CD4-positive, alpha-beta T cell treated with Interleukin-21 for 1 hour (primary cell): Measurements from ENCODE around the gene TSGA10.
A peak's percentile ranks its signal among the peaks of the same experiment; 100 is the strongest.
"Not testable (repeated sequence)": the region's sequence is repeated elsewhere in the genome, so short reads cannot be mapped to it uniquely, and the experiment has no call there.

ENCODE experiments used
- DNase-seq: peaks from one replicate; pipeline ENCODE4 v3.0.0-alpha.2; 2020

The TSGA10 gene

DNA sequence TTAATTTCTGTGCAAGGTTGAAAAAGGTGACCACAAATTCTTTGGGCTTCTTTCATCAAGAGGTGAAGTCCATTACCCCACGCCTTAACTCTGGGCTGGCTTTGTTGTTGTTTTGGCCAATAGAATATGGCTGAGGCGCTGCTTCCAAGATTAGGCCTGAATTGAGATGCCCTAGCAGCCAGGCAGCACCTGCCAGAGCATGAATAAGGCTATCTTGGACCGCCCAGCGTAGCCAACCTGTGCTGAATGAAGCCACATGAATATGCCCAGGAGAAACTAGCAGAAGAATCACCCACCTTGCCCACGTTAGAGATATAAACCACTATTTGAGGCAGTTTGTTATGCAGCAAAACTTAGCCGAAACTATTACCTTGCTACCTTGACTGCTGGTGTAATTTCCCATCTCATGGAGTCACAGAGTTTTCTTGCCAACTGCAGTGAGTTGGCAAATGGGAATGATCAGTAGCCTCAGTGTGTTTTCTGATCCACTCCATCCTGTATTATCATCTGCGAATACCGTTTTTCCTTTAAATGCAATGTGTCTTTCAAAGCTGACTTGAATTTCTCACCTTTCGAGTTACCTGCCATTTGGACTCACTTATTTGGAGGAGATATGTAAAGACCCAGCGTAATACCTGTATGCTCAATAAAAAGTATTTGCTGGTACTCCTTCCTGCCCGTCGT is 679 bp downstream of the TSGA10 start:
- no peak for DNase-seq

DNA sequence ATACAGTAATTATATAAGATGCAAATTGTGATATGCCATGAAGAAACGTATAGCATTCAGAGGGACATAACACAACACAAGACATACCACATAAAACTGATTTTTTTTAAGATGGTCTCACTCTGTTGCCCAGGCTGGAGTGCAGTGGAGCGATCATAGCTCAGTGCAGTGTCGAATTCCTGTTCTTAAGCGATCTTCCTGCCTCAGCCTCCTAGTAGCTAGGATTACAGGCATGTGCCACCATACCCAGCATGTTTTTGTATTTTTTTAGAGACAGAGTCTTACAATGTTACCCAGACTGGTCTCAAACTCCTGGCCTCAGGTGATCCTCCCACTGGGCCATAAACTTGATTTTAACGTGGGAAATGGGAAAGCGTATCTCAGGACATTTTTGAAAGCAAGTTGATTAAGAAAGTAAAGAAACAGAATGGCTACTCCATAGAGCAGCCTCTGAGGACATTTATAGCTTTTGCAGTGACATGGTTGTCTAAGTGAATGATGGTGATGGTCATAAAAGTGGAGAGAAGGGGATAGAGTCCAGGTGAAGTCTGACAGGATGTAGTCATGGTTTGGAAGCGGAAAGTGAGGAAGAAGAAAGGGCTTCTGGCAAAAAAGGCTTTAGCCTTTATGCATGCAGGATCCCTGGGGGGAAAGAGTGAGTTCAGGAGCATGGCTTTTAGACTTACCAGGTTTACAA is 2.4 kb downstream of the TSGA10 start:
- no peak for DNase-seq

- DNase-seq: no peak
These were observed 4.0 kb downstream of the TSGA10 start for GRCh38 chr2:99150706-99151105.

DNA sequence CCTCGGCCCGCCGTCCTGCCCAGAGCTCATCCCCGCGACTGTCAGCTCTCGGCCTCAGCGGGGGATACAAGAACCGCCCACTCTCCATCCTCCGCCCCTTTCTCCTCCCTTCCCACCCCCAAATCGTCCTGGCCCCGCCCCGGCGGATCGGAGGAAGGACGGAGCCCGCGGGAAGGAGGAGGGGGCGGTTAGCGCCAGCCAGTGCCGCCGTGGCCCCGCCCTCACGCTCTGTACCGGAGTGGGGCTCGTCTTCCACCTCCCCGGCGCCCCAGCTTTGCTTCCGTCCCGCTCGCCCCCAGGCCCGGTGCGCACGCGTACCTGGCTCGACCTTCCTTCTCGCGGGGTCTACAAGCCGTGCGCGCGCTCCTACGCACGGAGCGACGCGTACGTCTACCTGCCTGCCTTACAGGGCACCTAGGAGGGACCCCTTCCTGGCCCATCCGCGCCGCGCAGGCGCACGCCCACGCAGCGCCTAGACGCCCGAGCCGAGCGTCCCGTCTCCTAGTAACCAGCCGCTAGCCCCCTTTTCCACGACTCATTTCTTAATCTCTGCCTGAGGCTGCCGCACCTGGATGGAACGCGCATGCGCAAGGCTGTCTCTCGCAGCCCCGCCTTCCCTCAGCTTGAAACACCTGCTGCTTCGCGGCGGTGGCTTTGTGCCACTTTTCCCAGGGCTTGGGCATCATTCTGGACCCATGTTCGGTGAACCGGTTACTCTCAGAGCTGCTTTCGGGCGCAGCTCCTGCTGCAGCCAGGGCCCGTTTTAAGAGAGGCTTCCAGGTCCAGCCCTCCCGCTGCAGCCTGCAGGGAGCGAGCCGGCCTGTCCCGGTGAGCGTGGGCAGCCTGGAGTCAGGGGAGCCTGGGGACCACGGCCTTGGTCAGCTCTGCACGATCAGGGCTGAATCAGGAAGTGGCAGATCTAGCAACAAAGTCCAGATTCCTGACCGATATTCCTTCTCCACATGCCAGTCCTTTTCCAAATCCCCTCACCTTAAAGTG is 13.3 kb downstream of the TSGA10 start, which contains the start of gene C2orf15:
C2orf15 (plus strand) TSS at position 598 of the 999 bp plus-strand sequence. CDS start 8,852 bp downstream, outside the sequence.
- DNase-seq: peak; percentile 98

GRCh38 chr2:99140860-99141109 is 14.0 kb downstream of the TSGA10 start:
- DNase-seq: no peak

GRCh38 chr2:99140056-99140859 is 14.5 kb downstream of the TSGA10 start:
- no peak for DNase-seq

DNA sequence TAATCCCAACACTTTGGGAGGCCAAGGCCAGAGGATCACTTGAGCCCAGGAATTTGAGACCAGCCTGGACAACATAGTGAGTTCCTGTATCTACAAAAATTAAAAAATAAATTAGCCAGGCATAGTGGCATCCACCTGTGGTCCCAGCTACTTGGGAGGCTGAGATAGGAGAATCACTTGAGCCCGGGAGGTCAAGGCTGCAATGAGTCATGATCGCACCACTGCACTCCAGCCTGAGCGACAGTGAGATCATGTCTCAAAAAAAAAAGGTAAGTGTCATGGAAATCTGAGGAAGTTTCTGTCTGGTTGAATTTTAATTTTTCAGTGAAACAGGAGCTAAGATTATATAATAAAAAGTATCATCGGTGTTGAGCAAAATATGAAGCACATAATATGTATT is 15.7 kb downstream of the TSGA10 start:
- DNase-seq: no peak

DNA sequence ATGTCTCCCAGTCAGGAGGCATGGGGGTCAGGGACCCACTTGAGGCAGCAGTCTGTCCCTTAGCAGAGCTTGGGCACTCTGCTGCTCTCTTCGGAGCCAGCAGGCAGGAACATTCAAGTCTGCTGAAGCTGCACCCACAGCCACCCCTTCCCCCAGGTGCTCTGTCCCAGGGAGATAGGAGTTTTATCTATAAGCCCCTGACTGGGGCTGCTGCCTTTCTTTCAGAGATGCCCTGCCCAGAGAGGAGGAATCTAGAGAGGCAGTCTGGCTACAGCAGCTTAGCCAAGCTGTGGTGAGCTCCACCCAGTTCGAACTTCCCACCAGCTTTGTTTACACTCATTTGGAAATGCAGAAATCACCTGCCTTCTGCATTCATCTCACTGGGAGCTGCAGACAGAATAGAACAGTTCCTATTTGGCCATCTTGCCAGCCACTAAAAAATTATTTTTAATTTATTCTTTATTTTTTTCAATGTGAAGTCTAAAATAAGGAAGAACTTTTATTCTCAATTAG is 19.6 kb downstream of the TSGA10 start:
- not testable (repeated sequence) for DNase-seq

DNA sequence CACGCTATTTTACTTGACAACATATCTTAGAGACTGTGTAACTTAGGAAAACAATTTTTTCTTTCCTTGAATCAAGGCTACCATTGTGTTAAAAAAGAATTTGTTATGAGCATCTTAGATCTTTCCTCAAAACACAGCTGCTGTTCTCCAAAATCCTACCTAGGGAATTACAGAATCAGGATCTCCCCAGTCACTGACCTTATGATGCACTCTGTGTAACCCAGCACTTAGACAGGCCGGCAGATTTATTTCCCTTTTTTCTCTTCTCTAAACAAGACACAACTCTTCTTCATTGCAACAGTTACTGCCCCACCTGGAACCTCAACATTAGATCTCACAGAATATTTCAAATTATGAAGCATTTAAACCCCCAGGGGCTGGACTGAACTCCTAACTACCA is 26.8 kb downstream of the TSGA10 start:
- DNase-seq: no peak

GRCh38 chr2:99112617-99113016 is 42.1 kb downstream of the TSGA10 start:
- no peak for DNase-seq

DNA sequence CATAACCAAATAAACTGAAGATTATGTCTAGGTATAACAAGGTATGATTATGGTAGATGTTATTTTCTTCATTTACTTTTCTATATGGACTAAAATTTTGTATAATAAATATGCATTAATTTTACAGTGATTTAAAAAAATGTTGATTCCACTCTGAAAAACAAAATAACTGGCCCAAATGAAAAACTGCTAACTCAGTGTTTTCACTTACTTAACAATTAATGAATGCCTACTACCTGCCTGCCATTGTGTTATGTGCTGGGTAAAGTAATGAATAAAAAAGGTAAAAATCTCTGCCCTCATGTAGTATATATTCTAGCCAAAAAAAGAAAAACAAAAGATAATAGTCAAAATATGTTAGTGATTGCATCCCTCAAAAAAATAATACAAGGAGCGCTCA is 42.8 kb downstream of the TSGA10 start:
- DNase-seq: no peak

DNA sequence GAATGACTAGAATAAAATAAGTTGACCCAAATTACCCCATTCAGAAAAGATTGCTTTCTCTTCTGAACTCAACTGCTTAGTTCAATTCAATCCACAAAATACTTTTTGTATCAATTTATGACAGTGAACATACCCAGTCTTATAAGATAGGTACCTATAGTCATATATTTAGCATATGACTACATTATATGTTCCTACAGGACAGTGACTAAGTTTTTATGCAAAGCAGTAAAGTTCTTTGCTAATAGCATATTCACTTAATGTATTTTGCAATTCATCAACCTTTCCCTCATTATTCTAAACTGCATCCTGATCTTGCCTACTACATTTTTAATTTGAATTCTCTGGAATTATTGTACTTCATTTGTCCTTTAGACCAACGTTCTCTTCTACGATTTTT is 43.5 kb downstream of the TSGA10 start:
- no peak for DNase-seq

- DNase-seq: no peak
These were observed 47.8 kb downstream of the TSGA10 start for GRCh38 chr2:99106913-99107312.

GRCh38 chr2:99104006-99104405 is 50.7 kb downstream of the TSGA10 start:
- DNase-seq: no peak

GRCh38 chr2:99101697-99102096 is 53.0 kb downstream of the TSGA10 start:
- DNase-seq: no peak

DNA sequence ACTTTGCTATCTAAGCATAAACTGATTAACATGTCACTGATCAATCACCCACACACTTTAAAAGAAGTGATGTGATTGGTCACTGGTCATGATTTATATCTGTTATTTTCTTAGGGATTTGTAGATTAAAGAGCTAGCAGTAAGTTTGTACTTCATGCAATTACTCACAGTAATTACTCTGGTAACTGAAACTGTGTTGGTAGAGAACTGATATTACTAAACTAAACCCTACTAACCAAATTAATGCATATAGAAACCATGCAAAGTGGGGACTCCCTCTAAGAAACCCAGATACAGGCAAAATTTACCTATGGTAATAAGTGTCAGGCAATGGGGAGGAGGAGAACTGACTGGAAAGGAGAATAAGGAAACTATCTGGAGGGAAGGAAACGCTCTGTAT is 58.0 kb downstream of the TSGA10 start:
- DNase-seq: no peak

- peak; percentile 16 for DNase-seq
These were observed 66.7 kb downstream of the TSGA10 start for GRCh38 chr2:99088017-99088416.

DNA sequence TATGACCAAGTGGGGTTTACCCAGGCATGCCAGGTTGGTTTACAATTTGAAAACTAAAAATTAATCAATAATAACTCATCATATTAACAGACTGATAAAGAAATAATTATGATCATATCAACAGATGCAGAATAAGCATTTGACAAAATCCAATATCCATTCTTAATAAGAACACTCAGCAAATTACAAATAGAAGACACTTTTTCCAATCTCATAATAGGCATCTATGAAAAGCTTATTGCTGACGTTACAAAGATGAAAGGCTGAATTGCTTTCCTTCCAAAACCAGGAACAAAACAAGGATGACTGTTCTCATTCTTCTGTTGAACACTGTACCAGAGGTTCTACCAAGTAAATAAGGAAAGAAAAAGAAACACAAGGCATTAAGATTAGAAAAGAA is 68.4 kb downstream of the TSGA10 start:
- no peak for DNase-seq

DNA sequence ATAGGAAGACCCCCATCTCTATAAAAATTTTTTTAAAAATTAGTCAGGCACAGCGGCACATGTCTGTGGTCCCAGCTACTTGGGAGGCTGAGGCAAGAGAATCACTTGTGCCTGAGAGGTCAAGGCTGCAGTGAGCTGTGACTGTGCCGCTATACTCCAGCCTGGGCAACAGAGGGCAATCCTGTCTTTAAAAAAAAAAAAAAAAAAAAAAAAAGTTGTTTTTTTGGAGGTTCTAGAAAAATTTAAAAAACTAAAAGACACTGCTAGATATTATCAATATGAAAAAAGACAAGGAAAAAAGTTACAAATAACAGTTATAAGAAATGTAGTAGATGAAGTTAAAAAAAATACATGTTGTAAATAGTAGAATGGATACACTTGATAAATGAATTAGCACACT is 69.3 kb downstream of the TSGA10 start:
- DNase-seq: peak; percentile 36

- DNase-seq: no peak
These were observed 70.5 kb downstream of the TSGA10 start for GRCh38 chr2:99084256-99084655.

- DNase-seq: no peak
These were observed 72.9 kb downstream of the TSGA10 start for GRCh38 chr2:99081891-99082290.

DNA sequence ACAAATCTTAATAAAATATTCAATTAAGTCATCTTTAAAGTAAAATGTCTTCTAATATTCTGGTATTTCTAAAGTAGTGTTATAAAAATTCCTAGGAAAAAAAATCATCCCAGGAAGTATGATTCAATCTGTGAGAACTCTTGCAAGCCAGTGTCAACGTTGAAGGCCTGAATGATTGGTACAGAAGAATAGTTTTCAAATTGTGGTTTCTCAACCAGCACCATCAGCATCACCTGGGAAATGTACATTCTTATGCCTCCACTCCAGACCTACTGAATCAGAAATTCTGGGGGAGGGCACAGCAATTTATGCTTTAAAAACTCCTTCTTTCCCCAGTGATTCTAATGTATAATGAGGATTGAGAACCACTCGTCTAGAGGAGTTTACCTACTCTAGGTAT is 75.5 kb downstream of the TSGA10 start:
- no peak for DNase-seq

GRCh38 chr2:99072551-99072950 is 82.2 kb downstream of the TSGA10 start:
- no peak for DNase-seq
